ENCODE measurements around the gene CAPN5.
A peak's percentile ranks its signal among the peaks of the same experiment; 100 is the strongest.

Gene CAPN5

GRCh38 chr11:77102246-77103210, 35.8 kb downstream of the CAPN5 start, which contains the start of gene OMP:
TSS of gene OMP (plus strand) at chr11:77102840. CDS start at chr11:77102840, 0 bp downstream.
- DNase-seq = no peak

- no peak for DNase-seq
These were observed 36.5 kb downstream of the CAPN5 start for GRCh38 chr11:77103319-77103718.

GRCh38 chr11:77104727-77105126, 38.0 kb downstream of the CAPN5 start:
- no peak for DNase-seq

- DNase-seq = no peak
These were observed 39.5 kb downstream of the CAPN5 start for GRCh38 chr11:77106321-77106720.

GRCh38 chr11:77106759-77107158, 40.0 kb downstream of the CAPN5 start:
- DNase-seq = no peak

GRCh38 chr11:77107950-77108349, 41.2 kb downstream of the CAPN5 start:
- peak; percentile 96 for DNase-seq

GRCh38 chr11:77108436-77108835, 41.7 kb downstream of the CAPN5 start:
- no peak for DNase-seq

- peak; percentile 53 for DNase-seq
These were observed 42.7 kb downstream of the CAPN5 start for GRCh38 chr11:77109236-77110019.

- DNase-seq = no peak
These were observed 44.1 kb downstream of the CAPN5 start for GRCh38 chr11:77110836-77111235.

GRCh38 chr11:77111277-77111676, 44.5 kb downstream of the CAPN5 start:
- DNase-seq = no peak

- no peak for DNase-seq
These were observed 45.2 kb downstream of the CAPN5 start for GRCh38 chr11:77111946-77112345.

- no peak for DNase-seq
These were observed 46.0 kb downstream of the CAPN5 start for GRCh38 chr11:77112641-77113381.

GRCh38 chr11:77113382-77114088, 46.8 kb downstream of the CAPN5 start:
- DNase-seq = peak; percentile 45

- no peak for DNase-seq
These were observed 47.3 kb downstream of the CAPN5 start for GRCh38 chr11:77114089-77114463.

- no peak for DNase-seq
These were observed 48.4 kb downstream of the CAPN5 start for GRCh38 chr11:77115181-77115611.

GRCh38 chr11:77115956-77116355, 49.2 kb downstream of the CAPN5 start:
- DNase-seq = no peak

GRCh38 chr11:77117492-77117891, 50.7 kb downstream of the CAPN5 start:
- no peak for DNase-seq

- DNase-seq = no peak
These were observed 51.3 kb downstream of the CAPN5 start for GRCh38 chr11:77118086-77118485.

- DNase-seq = no peak
These were observed 52.2 kb downstream of the CAPN5 start for GRCh38 chr11:77118971-77119370.

- no peak for DNase-seq
These were observed 52.8 kb downstream of the CAPN5 start for GRCh38 chr11:77119531-77119936.

- DNase-seq = no peak
These were observed 53.8 kb downstream of the CAPN5 start for GRCh38 chr11:77120571-77120970.

- no peak for DNase-seq
These were observed 54.4 kb downstream of the CAPN5 start for GRCh38 chr11:77121096-77121640.

Data from EL (cell line).